Tibial artery (tissue), 4 donors: ENCODE results near the gene ACP7.

Experiments used
- DNase-seq, 2 donors: peaks; one replicate each; pipeline ENCODE4 v3.0.0-alpha.2; 2019
- H3K27ac ChIP-seq, 2 donors: fragments of 200-600 bp; sonication (generic) in 1 of 2; 1 replicate in 1 of 2; 2 replicates in 1 of 2; pipeline ENCODE4 v1.5.1; 2018 to 2019; ENCODE audit warnings: mild to moderate bottlenecking in 1 of 2
- H3K27me3 ChIP-seq, 2 donors: fragments of 200-600 bp; sonication (generic) in 1 of 2; one replicate each; pipeline versions ENCODE4 v1.5.1 to v1.6.0; 2016 to 2019
- H3K36me3 ChIP-seq, 3 donors: fragments of 200-600 bp; sonication (generic) in 2 of 3; one replicate each; pipeline ENCODE4 v1.5.1; 2016 to 2019; ENCODE audit warnings: mild to moderate bottlenecking in 2 of 3
- H3K4me1 ChIP-seq, 4 donors: fragments of 200-600 bp; sonication (generic) in 2 of 4; 1 replicate in 3 of 4; 2 replicates in 1 of 4; pipeline ENCODE4 v1.5.1; 2016 to 2019
- H3K4me3 ChIP-seq, 2 donors: fragments of 200-600 bp; sonication (generic) in 1 of 2; 1 replicate in 1 of 2; 2 replicates in 1 of 2; pipeline ENCODE4 v1.5.1; 2018 to 2019; ENCODE audit warnings: mild to moderate bottlenecking in 2 of 2
- H3K9me3 ChIP-seq, 3 donors: fragments of 200-600 bp; sonication (generic) in 1 of 3; one replicate each; pipeline ENCODE4 v1.5.1; 2016 to 2019
- CTCF ChIP-seq, 2 experiments: fragments of 200-600 bp in 1 of 2; fragments of 450-650 bp in 1 of 2; IDR thresholded peaks; one replicate each; pipeline ENCODE4 v1.5.1; 2017 to 2019; ENCODE audit warnings: antibody characterized with exemption in 2 of 2, mild to moderate bottlenecking in 1 of 2, moderate library complexity in 1 of 2
- intact Hi-C: fragments of 100-400 bp; cut with DNase I; formaldehyde crosslinking; loops from one replicate; pipeline ENCODE4 v1.15.0; 2023; ENCODE audit warnings: low total_unique reads

Gene ACP7

GRCh38 chr19:39103151-39103550 lies 19.0 kb downstream of the ACP7 start:
- no peak for TF ChIP-seq CTCF (IDR thresholded peaks at IDR 0.05)
- no peaks in the 10 kb centered on the region for H3K9me3 ChIP-seq
- intact Hi-C loops: no loop called here
- no peaks in the 10 kb centered on the region for H3K36me3 ChIP-seq
- no peak for DNase-seq
- H3K27ac ChIP-seq: no peak overlapping the region
- H3K27me3 ChIP-seq: peaks cover 0 to 45% of the 10 kb centered on the region in 2 donors
- H3K4me1 ChIP-seq: no peaks in the 10 kb centered on the region
- H3K4me3 ChIP-seq: no peak overlapping the region

GRCh38 chr19:39104186-39104596 lies 20.0 kb downstream of the ACP7 start:
- peaks cover 0 to 44% of the 10 kb centered on the region in 2 donors for H3K27me3 ChIP-seq
- H3K27ac ChIP-seq: no peak overlapping the region
- H3K4me3 ChIP-seq: no peak overlapping the region
- no peaks in the 10 kb centered on the region for H3K9me3 ChIP-seq
- no peak for TF ChIP-seq CTCF (IDR thresholded peaks at IDR 0.05)
- DNase-seq: no peak
- H3K4me1 ChIP-seq: no peaks in the 10 kb centered on the region
- intact Hi-C loops: no loop called here
- H3K36me3 ChIP-seq: no peaks in the 10 kb centered on the region

GRCh38 chr19:39106194-39106593 lies 22.0 kb downstream of the ACP7 start:
- H3K4me3 ChIP-seq: no peak overlapping the region

GRCh38 chr19:39109641-39110040 lies 25.5 kb downstream of the ACP7 start:
- H3K4me3 ChIP-seq: no peak overlapping the region
- H3K9me3 ChIP-seq: no peaks in the 10 kb centered on the region
- intact Hi-C loops: no loop called here
- no peak overlapping the region for H3K27ac ChIP-seq
- peaks cover 0 to 61% of the 10 kb centered on the region in 2 donors for H3K27me3 ChIP-seq
- no peaks in the 10 kb centered on the region for H3K36me3 ChIP-seq
- DNase-seq: no peak
- peaks cover 0 to 8% (median 0%) of the 10 kb centered on the region in 4 donors for H3K4me1 ChIP-seq
- no peak for TF ChIP-seq CTCF (IDR thresholded peaks at IDR 0.05)

More at GRCh38 chr19:39106194-39106593, 22.0 kb downstream of the ACP7 start:
- Histone ChIP-seq H3K4me1 (no peaks in the 10 kb centered on the region), H3K27ac (no peak overlapping the region), H3K27me3 (peaks cover 0 to 38% of the 10 kb centered on the region in 2 donors), H3K36me3 (no peaks in the 10 kb centered on the region), H3K9me3 (no peaks in the 10 kb centered on the region)
- intact Hi-C loops: no loop called here
- DNase-seq: no peak
- no peak for TF ChIP-seq CTCF (IDR thresholded peaks at IDR 0.05)

- intact Hi-C loops: no loop called here
- H3K4me1 ChIP-seq: peaks cover 0 to 8% (median 0%) of the 10 kb centered on the region in 4 donors
- no peak overlapping the region for H3K4me3 ChIP-seq
- H3K27me3 ChIP-seq: peaks cover 0 to 64% of the 10 kb centered on the region in 2 donors
- peak; percentile 60 to 64 for TF ChIP-seq CTCF (IDR thresholded peaks at IDR 0.05)
- no peak overlapping the region for H3K27ac ChIP-seq
- peak in 1 of 2 donors; percentile 41 for DNase-seq
- H3K9me3 ChIP-seq: no peaks in the 10 kb centered on the region
- no peaks in the 10 kb centered on the region for H3K36me3 ChIP-seq
These were observed 26.2 kb downstream of the ACP7 start for GRCh38 chr19:39110263-39110967.
